ENCODE measurements around the gene MAN1C1. TPM values are rescaled to one million over a fixed set of nuclear protein-coding genes. Genes with fewer than 3 reads are reported as not detected.

MAN1C1 gene
- total and polyA plus RNA-seq, 2 donors (not counting 1 experiment from before 2014, with no cell fraction given), result 17.7 to 51.4 TPM

- Histone ChIP-seq H3K79me2 (ENCODE audit: control insufficient read depth, insufficient read depth, low read length) (no peaks in the 10 kb centered on the region), H3K4me3 (replicated peaks in 1 of 4; ENCODE audit: control extremely low read depth in 1 of 4, insufficient read depth in 1 of 4, low read depth in 3 of 4, low read length in 4 of 4) (no peak overlapping the region), H3K27ac (ENCODE audit: insufficient read depth, low read length) (no peak overlapping the region), H3K9me3 (ENCODE audit: control insufficient read depth, insufficient read depth, low read depth, low read length) (no peaks in the 10 kb centered on the region), H2AFZ (ENCODE audit: low read length) (no peak overlapping the region), H3K27me3 (ENCODE audit: control insufficient read depth, insufficient read depth, low read length) (peaks cover 2% of the 10 kb centered on the region), H3K36me3 (ENCODE audit: control insufficient read depth, insufficient read depth, low read length) (no peaks in the 10 kb centered on the region), H4K20me1 (ENCODE audit: control insufficient read depth, extremely low read depth, insufficient read depth, low read length) (no peaks in the 10 kb centered on the region), H3K4me2 (ENCODE audit: extremely low read depth, insufficient read depth, low read length) (no peak overlapping the region), H3K9ac (ENCODE audit: insufficient read depth, low read length) (no peak overlapping the region), H3K4me1 (ENCODE audit: control insufficient read depth, extremely low read depth, insufficient read depth, low read length) (no peaks in the 10 kb centered on the region)
- TF ChIP-seq CTCF (conservative IDR thresholded peaks at IDR 0.05 in 1 of 2, IDR thresholded peaks at IDR 0.05 in 1 of 2; ENCODE audit: low read depth in 1 of 2, low read length in 2 of 2) (no peak), EZH2 (IDR thresholded peaks at IDR 0.05; ENCODE audit: low read length, missing control alignments) (no peak)
- DNase-seq (ENCODE audit: low read depth in 2 of 2), result no peak
Measured at GRCh38 chr1:25675729-25676476, 59.3 kb downstream of the MAN1C1 start.

GRCh38 chr1:25676488-25676887, 59.9 kb downstream of the MAN1C1 start:
- H3K9ac ChIP-seq (ENCODE audit: insufficient read depth, low read length), result no peak overlapping the region
- H3K27me3 ChIP-seq (ENCODE audit: control insufficient read depth, insufficient read depth, low read length), result peaks cover 2% of the 10 kb centered on the region
- H3K36me3 ChIP-seq (ENCODE audit: control insufficient read depth, insufficient read depth, low read length), result no peaks in the 10 kb centered on the region
- no peaks in the 10 kb centered on the region for H3K4me1 ChIP-seq (ENCODE audit: control insufficient read depth, extremely low read depth, insufficient read depth, low read length)
- H4K20me1 ChIP-seq (ENCODE audit: control insufficient read depth, extremely low read depth, insufficient read depth, low read length), result no peaks in the 10 kb centered on the region
- TF ChIP-seq EZH2 (IDR thresholded peaks at IDR 0.05; ENCODE audit: low read length, missing control alignments) (no peak), CTCF (conservative IDR thresholded peaks at IDR 0.05 in 1 of 2, IDR thresholded peaks at IDR 0.05 in 1 of 2; ENCODE audit: low read depth in 1 of 2, low read length in 2 of 2) (no peak)
- no peak overlapping the region for H3K4me2 ChIP-seq (ENCODE audit: extremely low read depth, insufficient read depth, low read length)
- no peaks in the 10 kb centered on the region for H3K9me3 ChIP-seq (ENCODE audit: control insufficient read depth, insufficient read depth, low read depth, low read length)
- H3K79me2 ChIP-seq (ENCODE audit: control insufficient read depth, insufficient read depth, low read length), result no peaks in the 10 kb centered on the region
- peak in 1 of 2 donors; percentile 58 for DNase-seq (ENCODE audit: low read depth in 2 of 2)
- H3K27ac ChIP-seq (ENCODE audit: insufficient read depth, low read length), result no peak overlapping the region
- H2AFZ ChIP-seq (ENCODE audit: low read length), result no peak overlapping the region
- no peak overlapping the region for H3K4me3 ChIP-seq (replicated peaks in 1 of 4; ENCODE audit: control extremely low read depth in 1 of 4, insufficient read depth in 1 of 4, low read depth in 3 of 4, low read length in 4 of 4)

- no peak for TF ChIP-seq CTCF (conservative IDR thresholded peaks at IDR 0.05 in 1 of 2, IDR thresholded peaks at IDR 0.05 in 1 of 2; ENCODE audit: low read depth in 1 of 2, low read length in 2 of 2)
- no peak for TF ChIP-seq EZH2 (IDR thresholded peaks at IDR 0.05; ENCODE audit: low read length, missing control alignments)
- no peaks in the 10 kb centered on the region for H3K4me1 ChIP-seq (ENCODE audit: control insufficient read depth, extremely low read depth, insufficient read depth, low read length)
- no peaks in the 10 kb centered on the region for H3K36me3 ChIP-seq (ENCODE audit: control insufficient read depth, insufficient read depth, low read length)
- no peak overlapping the region for H3K4me3 ChIP-seq (replicated peaks in 1 of 4; ENCODE audit: control extremely low read depth in 1 of 4, insufficient read depth in 1 of 4, low read depth in 3 of 4, low read length in 4 of 4)
- H2AFZ ChIP-seq (ENCODE audit: low read length), result no peak overlapping the region
- no peak overlapping the region for H3K4me2 ChIP-seq (ENCODE audit: extremely low read depth, insufficient read depth, low read length)
- DNase-seq (ENCODE audit: low read depth in 2 of 2), result no peak
- H3K79me2 ChIP-seq (ENCODE audit: control insufficient read depth, insufficient read depth, low read length), result no peaks in the 10 kb centered on the region
- H3K9ac ChIP-seq (ENCODE audit: insufficient read depth, low read length), result no peak overlapping the region
- H4K20me1 ChIP-seq (ENCODE audit: control insufficient read depth, extremely low read depth, insufficient read depth, low read length), result no peaks in the 10 kb centered on the region
- H3K27me3 ChIP-seq (ENCODE audit: control insufficient read depth, insufficient read depth, low read length), result peaks cover 2% of the 10 kb centered on the region
- H3K27ac ChIP-seq (ENCODE audit: insufficient read depth, low read length), result no peak overlapping the region
- no peaks in the 10 kb centered on the region for H3K9me3 ChIP-seq (ENCODE audit: control insufficient read depth, insufficient read depth, low read depth, low read length)
Measured at GRCh38 chr1:25677193-25677773, 60.7 kb downstream of the MAN1C1 start.

Measured in fibroblast of lung (primary cell).